Transverse colon (tissue), 4 donors: ENCODE results near the gene GPS1.

ENCODE experiments used
- EP300 ChIP-seq: sonication (generic); formaldehyde crosslinking; IDR thresholded peaks from one replicate; pipeline ENCODE4 v1.6.1; 2017; ENCODE audit warnings: antibody characterized with exemption, low read depth
- POLR2A ChIP-seq: fragments of 450-650 bp; IDR thresholded peaks from one replicate; pipeline ENCODE4 v1.6.1; 2016; ENCODE audit warnings: antibody characterized with exemption, mild to moderate bottlenecking, moderate library complexity
- POLR2AphosphoS5 ChIP-seq, 3 donors: sonication (generic); formaldehyde crosslinking; IDR thresholded peaks; one replicate each; pipeline ENCODE4 v1.6.1; 2016; ENCODE audit warnings: antibody characterized with exemption in 3 of 3
- TF ChIP-seq, protein P1 (sequence below), 5 experiments: fragments of 200-600 bp in 3 of 5; fragments of 450-650 bp in 2 of 5; sonication (generic) in 3 of 5; IDR thresholded peaks; 1 replicate in 2 of 5; 2 replicates in 3 of 5; pipeline ENCODE4 v1.5.1; 2016 to 2017; ENCODE audit warnings: antibody characterized with exemption in 5 of 5, inconsistent platforms in 3 of 5, mild to moderate bottlenecking in 2 of 5, moderate library complexity in 1 of 5

GRCh38 chr17:82047914-82048570 lies 3.7 kb upstream of the GPS1 start:
- TF ChIP-seq POLR2A (no peak), EP300 (no peak), POLR2AphosphoS5 (IDR thresholded peaks at IDR 0.05) (no peak)
- TF ChIP-seq, protein P1, sequence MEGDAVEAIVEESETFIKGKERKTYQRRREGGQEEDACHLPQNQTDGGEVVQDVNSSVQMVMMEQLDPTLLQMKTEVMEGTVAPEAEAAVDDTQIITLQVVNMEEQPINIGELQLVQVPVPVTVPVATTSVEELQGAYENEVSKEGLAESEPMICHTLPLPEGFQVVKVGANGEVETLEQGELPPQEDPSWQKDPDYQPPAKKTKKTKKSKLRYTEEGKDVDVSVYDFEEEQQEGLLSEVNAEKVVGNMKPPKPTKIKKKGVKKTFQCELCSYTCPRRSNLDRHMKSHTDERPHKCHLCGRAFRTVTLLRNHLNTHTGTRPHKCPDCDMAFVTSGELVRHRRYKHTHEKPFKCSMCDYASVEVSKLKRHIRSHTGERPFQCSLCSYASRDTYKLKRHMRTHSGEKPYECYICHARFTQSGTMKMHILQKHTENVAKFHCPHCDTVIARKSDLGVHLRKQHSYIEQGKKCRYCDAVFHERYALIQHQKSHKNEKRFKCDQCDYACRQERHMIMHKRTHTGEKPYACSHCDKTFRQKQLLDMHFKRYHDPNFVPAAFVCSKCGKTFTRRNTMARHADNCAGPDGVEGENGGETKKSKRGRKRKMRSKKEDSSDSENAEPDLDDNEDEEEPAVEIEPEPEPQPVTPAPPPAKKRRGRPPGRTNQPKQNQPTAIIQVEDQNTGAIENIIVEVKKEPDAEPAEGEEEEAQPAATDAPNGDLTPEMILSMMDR (IDR thresholded peaks at IDR 0.05), result no peak
